Kidney epithelial cell (primary cell): ENCODE data around the gene SPNS3. TPM values are rescaled to one million over a fixed set of nuclear protein-coding genes. Genes with fewer than 3 reads are reported as not detected.

ENCODE experiments used
- DNase-seq: peaks from one replicate; pipeline ENCODE4 v3.0.0-alpha.2; 2010; ENCODE audit warnings: low read depth
- H3K27me3 ChIP-seq: 2 replicates; pipeline ENCODE4 v1.6.0; 2011; ENCODE audit warnings: low read length; ENCODE audit not compliant: control insufficient read depth, insufficient read depth
- H3K36me3 ChIP-seq: 2 replicates; pipeline ENCODE4 v1.5.1; 2011; ENCODE audit warnings: low read length; ENCODE audit not compliant: control insufficient read depth, insufficient read depth
- H3K4me3 ChIP-seq: 2 replicates; pipeline ENCODE4 v1.5.1; 2011; ENCODE audit warnings: low read depth, mild to moderate bottlenecking, control low read depth, low read length
- CTCF ChIP-seq: IDR thresholded peaks from 2 replicates; pipeline ENCODE4 v1.5.1; 2011; ENCODE audit warnings: mild to moderate bottlenecking, moderate library complexity, low read length, control low read depth, inconsistent platforms; ENCODE audit not compliant: insufficient read depth, poor library complexity, severe bottlenecking
- total RNA-seq: library from RNA; depleted of rRNA; stranded (reverse); fragments of >200 nt; gene quantifications from 2 replicates; pipeline ENCODE4 v1.2.3, GENCODE V29; 2015

The SPNS3 gene
- total RNA-seq, 1 donor from 2014 or later = 0.58 TPM

DNA sequence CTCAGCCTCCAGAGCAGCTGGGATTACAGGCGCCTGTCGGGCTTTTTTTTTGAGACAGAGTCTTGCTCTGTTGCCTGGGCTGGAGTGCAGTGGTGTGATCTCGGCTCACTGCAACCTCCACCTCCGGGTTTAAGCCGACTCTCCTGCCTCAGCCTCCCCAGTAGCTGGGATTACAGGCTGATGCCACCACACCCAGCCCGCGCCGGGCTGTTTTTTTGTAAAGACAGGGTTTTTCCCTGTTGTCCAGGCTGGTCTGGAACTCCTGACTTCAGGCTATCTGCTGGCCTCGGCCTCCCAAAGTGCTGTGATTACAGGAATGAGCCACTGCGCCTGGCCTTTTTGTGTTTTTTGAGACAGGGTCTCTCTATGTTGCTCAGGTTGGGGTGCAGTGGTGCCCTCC lies 27.4 kb upstream of the SPNS3 start:
- H3K36me3 ChIP-seq = no peaks in the 10 kb centered on the region
- no peak for TF ChIP-seq CTCF
- DNase-seq = no peak
- H3K27me3 ChIP-seq = no peaks in the 10 kb centered on the region
- no peak overlapping the region for H3K4me3 ChIP-seq

DNA sequence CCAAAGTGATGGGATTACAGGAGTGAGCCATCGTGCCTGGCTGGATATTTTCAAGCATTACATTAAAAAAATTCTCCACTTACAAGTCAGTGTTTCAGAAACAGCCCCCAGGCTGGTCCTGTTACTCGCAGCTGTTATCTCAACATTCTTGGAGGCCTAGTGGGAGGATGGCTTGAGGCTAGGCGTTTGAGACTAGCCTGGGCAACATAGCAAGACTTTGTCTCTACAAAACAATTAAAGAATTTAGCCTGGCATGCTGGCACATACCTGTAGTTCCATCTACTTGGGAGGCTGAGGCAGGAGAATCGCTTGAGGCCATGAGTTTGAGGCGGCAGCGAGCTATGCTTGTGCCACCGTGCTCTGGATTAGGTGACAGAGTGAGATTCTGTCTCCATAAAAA lies 26.5 kb upstream of the SPNS3 start:
- no peaks in the 10 kb centered on the region for H3K27me3 ChIP-seq
- DNase-seq = no peak
- no peaks in the 10 kb centered on the region for H3K36me3 ChIP-seq
- no peak overlapping the region for H3K4me3 ChIP-seq
- no peak for TF ChIP-seq CTCF

DNA sequence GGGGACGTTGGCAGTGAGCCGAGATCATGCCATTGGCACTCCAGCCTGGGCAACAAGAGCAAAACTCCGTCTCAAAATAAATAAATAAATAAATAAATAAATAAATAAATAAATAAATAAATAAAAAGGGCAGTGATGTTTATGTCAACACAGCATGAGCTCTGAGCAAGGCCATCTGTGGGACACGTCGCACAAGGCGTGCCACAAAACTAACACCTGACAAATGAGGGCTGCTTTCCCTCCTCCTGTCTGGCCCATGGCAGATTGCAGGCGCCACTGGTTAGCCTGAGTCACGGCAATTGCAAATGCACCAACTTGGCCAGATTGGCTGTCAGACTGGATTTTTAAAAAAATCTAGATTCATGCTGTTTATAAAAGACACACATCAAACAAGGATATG lies 25.9 kb upstream of the SPNS3 start:
- no peak for TF ChIP-seq CTCF
- Histone ChIP-seq H3K36me3 (no peaks in the 10 kb centered on the region), H3K4me3 (no peak overlapping the region), H3K27me3 (no peaks in the 10 kb centered on the region)
- no peak for DNase-seq

DNA sequence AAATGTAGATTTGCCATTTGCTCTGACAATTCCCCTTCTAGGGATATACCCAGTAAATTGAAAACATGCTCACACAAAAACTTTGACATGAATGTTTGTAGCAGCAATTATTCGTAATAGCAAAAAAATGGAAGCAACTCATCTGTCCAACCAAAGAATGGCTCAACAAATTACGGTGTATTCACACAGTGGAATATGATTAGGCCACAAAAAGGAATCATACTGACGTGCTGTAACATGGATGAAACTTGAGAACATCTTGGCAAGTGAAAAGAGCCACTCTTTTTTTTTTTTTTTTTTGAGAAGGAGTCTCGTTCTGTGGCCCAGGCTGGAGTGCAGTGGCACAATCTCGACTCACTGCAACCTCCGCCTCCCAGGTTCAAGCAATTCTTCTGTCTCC lies 24.1 kb upstream of the SPNS3 start:
- Histone ChIP-seq H3K36me3 (no peaks in the 10 kb centered on the region), H3K4me3 (no peak overlapping the region), H3K27me3 (no peaks in the 10 kb centered on the region)
- DNase-seq = no peak
- no peak for TF ChIP-seq CTCF

DNA sequence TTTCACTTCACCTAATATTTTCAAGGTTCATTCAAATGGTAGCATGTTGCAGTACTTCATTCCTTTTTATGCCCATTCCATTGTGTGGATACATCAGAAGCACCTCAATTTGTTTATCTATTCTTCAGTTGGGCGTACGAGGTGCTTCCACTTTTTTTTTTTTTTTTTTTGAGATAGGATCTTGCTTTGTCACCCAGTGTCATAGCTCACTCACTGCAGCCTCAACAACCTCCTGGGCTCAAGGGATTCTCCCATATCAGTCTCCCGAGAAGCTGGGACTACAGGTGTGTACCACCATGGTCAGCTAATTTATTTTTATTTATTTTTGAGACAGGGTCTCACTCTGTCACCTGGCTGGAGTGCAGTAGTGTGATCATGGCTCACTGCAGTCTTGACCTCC lies 22.5 kb upstream of the SPNS3 start:
- no peak for TF ChIP-seq CTCF
- no peaks in the 10 kb centered on the region for H3K27me3 ChIP-seq
- no peak overlapping the region for H3K4me3 ChIP-seq
- no peak for DNase-seq
- no peaks in the 10 kb centered on the region for H3K36me3 ChIP-seq

- no peak for DNase-seq
- no peak overlapping the region for H3K4me3 ChIP-seq
- no peaks in the 10 kb centered on the region for H3K27me3 ChIP-seq
- TF ChIP-seq CTCF = peak; percentile 94
- H3K36me3 ChIP-seq = no peaks in the 10 kb centered on the region
Observed at GRCh38 chr17:4412933-4413831, 20.6 kb upstream of the SPNS3 start.
